ENCODE measurements around the gene CDAN1.

DNA sequence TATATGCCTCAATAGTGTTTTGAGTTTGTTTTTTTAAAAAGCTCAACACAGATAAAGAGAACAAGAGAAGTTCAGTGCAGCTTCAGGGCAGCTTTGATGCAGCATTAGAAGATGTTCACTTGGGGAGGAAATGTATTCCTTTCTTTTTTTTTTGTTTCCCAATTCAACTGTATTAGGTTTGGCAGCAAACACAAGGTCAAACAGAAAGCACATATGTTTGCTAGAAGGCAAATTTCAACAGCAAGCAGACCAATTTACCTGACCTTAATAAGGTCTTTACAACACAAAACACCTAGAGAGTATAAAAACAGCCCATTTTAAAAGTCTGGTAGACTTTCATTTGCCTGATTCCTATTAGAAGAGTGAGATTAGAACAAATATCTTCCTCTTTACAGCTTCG is 7.3 kb upstream of the CDAN1 start:
- no peak for TF ChIP-seq FOXP1 (CRISPR knock-in tag; IDR thresholded peaks at IDR 0.05; ENCODE audit: borderline replicate concordance)
- no peak for TF ChIP-seq CREM (CRISPR knock-in tag; IDR thresholded peaks at IDR 0.05)
- TF ChIP-seq, protein P1, sequence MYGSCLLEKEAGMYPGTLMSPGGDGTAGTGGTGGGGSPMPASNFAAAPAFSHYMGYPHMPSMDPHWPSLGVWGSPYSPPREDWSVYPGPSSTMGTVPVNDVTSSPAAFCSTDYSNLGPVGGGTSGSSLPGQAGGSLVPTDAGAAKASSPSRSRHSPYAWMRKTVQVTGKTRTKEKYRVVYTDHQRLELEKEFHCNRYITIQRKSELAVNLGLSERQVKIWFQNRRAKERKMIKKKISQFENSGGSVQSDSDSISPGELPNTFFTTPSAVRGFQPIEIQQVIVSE (CRISPR knock-in tag; IDR thresholded peaks at IDR 0.05; ENCODE audit: borderline replicate concordance), result no peak
- TF ChIP-seq ZNF263 (CRISPR knock-in tag; IDR thresholded peaks at IDR 0.05; ENCODE audit: low read depth), result no peak
- TF ChIP-seq, protein P2, sequence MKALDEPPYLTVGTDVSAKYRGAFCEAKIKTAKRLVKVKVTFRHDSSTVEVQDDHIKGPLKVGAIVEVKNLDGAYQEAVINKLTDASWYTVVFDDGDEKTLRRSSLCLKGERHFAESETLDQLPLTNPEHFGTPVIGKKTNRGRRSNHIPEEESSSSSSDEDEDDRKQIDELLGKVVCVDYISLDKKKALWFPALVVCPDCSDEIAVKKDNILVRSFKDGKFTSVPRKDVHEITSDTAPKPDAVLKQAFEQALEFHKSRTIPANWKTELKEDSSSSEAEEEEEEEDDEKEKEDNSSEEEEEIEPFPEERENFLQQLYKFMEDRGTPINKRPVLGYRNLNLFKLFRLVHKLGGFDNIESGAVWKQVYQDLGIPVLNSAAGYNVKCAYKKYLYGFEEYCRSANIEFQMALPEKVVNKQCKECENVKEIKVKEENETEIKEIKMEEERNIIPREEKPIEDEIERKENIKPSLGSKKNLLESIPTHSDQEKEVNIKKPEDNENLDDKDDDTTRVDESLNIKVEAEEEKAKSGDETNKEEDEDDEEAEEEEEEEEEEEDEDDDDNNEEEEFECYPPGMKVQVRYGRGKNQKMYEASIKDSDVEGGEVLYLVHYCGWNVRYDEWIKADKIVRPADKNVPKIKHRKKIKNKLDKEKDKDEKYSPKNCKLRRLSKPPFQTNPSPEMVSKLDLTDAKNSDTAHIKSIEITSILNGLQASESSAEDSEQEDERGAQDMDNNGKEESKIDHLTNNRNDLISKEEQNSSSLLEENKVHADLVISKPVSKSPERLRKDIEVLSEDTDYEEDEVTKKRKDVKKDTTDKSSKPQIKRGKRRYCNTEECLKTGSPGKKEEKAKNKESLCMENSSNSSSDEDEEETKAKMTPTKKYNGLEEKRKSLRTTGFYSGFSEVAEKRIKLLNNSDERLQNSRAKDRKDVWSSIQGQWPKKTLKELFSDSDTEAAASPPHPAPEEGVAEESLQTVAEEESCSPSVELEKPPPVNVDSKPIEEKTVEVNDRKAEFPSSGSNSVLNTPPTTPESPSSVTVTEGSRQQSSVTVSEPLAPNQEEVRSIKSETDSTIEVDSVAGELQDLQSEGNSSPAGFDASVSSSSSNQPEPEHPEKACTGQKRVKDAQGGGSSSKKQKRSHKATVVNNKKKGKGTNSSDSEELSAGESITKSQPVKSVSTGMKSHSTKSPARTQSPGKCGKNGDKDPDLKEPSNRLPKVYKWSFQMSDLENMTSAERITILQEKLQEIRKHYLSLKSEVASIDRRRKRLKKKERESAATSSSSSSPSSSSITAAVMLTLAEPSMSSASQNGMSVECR (CRISPR knock-in tag; IDR thresholded peaks at IDR 0.05; ENCODE audit: borderline replicate concordance), result no peak
- TF ChIP-seq JUN (CRISPR knock-in tag; IDR thresholded peaks at IDR 0.05), result no peak
- TF ChIP-seq ZNF121 (CRISPR knock-in tag; IDR thresholded peaks at IDR 0.05), result no peak
